HG02884 (cell line): Measurements from ENCODE around the gene NBDY.
"Not testable (repeated sequence)": the region's sequence is repeated elsewhere in the genome, so short reads cannot be mapped to it uniquely, and the experiment has no call there.

Experiments
- ATAC-seq: cut with Tn5 transposase; IDR thresholded peaks from one replicate; pipeline ENCODE4 v1.9.1; 2021; ENCODE audit warnings: mild to moderate bottlenecking, moderate library complexity; ENCODE audit not compliant: unreplicated experiment

NBDY gene

GRCh38 chrX:56798866-56799758 is 70.1 kb downstream of the NBDY start:
- no peak for ATAC-seq

GRCh38 chrX:56800307-56800706 is 71.3 kb downstream of the NBDY start:
- ATAC-seq, result no peak

GRCh38 chrX:56800801-56801200 is 71.8 kb downstream of the NBDY start:
- peak; percentile 93 for ATAC-seq

DNA sequence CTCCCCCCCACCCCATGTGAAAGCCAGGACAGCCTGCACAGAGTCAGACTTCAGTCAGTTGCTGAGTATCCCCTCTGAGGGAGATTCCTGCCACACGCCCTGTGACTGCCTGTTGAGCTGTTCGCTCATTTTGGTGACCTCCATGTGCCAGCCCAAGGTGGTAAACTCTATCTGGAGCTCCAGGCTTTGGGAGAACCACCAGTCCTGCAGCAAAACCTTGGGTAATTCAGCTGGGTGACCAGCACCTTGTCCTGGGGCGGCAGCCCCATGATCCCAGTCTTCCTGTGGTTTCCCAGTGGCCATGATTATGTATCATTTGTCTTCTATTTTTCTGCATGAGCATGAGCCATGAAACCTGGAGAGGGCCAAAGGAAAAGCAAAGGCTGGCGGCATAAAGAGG is 73.4 kb downstream of the NBDY start:
- no peak for ATAC-seq

DNA sequence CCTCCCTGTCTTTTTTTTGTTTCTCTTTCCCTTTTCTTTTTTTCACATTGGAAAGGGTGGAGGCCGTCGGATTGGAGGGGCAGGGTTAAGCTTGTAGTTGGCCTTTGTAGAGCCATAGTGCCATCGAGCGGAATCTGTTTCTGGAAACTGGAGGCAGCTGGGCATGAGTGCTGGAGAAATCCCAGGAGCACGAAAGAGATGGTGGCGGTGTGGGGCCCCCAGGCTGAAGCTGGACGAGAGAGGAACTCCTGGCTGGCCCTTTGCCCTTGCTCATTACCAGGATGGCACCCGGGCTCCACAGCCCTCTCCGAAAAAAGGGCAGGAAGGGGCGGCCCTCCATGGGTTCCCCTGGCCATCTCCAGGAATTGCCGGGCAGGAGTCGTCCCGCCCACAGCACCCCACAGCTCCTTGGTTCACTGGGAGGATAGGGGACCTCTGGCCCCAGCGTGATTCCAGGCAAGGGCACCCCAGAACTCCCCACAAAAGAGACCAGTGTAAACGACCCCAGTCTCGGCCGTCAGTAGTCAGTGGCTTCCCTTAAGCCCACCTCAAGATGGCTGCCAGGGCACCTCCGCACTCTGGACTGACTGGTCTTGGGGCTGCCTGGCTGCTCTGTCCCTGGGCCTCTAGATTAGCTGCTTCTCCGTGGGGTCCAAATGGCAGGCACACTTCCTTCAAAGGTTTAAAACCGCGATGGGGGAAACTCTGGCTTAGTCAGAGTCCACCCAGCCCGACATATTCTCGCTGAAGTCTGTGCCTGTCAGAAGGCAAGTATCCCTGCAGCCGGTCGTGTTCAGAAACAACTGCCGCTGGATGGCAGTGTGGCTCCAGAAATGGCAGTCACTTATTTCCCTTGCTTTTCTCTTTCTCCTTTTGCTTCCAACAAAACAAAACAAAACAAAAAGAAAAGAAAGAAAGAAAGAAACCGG is 74.1 kb downstream of the NBDY start:
- ATAC-seq, result no peak

GRCh38 chrX:56803850-56804681 is 75.0 kb downstream of the NBDY start:
- ATAC-seq, result no peak

GRCh38 chrX:56804867-56805266 is 75.8 kb downstream of the NBDY start:
- no peak for ATAC-seq

- no peak for ATAC-seq
These were observed 76.4 kb downstream of the NBDY start for GRCh38 chrX:56805399-56805798.

GRCh38 chrX:56806176-56806575 is 77.1 kb downstream of the NBDY start:
- ATAC-seq, result not testable (repeated sequence)

DNA sequence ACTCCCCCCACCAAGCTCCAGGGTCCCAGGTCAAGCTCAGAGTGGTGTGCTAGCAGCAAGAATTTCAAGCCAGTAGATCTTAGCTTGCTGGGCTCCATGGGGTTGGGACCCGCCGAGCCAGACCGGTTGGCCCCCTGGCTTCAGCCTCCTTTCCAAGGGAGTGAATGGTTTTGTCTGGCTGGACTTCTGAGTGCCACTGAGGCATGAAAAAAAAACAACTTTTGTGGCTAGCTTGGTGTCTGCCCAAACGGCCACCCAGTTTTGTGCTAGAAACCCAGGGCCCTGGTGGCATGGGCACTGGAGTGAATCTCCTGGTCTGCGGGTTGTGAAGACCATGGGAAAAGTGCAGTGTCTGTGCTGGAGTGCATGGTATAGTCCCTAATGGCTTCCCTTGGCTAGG is 82.6 kb downstream of the NBDY start:
- no peak for ATAC-seq

GRCh38 chrX:56812515-56813105 is 83.6 kb downstream of the NBDY start:
- ATAC-seq, result peak; percentile 81

GRCh38 chrX:56813318-56813837 is 84.3 kb downstream of the NBDY start:
- peak; percentile 41 for ATAC-seq

DNA sequence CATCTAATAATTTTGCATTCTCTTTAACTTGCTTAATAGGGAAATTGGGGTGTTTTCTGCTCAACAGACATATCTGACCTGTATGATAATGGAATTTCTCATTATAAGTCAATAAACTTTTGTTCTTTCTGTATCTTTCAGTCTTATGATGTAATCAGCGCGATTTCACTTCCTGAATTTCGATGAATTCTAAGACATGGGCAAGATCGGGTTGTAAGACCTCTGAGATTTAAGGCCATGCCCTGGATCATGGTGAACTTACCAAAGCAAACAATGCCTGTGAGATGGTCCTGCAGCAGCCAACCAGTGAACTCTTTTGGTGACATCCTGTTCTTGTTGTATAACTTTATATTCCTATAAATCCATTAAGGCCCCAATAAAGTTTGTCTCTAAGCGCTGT is 88.1 kb downstream of the NBDY start:
- ATAC-seq, result no peak

DNA sequence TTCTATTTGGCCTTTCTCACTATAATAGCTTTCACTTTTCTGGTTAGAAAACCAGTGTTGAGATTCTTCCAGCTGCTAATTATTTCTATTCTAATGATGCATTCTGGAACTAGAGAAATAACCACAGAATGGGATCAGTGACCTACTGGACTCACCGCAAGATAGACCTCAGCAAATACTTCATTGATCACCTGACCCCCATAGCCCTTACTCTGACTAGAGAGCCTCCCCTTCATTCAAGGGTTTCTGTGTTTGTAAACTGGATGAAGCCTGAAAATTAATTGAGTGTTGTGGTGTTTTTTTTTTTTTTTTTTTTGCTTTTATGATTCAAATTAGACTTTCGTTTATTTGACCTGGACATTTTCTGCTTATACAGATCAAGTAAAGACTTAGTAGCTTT is 97.0 kb downstream of the NBDY start:
- ATAC-seq, result no peak

DNA sequence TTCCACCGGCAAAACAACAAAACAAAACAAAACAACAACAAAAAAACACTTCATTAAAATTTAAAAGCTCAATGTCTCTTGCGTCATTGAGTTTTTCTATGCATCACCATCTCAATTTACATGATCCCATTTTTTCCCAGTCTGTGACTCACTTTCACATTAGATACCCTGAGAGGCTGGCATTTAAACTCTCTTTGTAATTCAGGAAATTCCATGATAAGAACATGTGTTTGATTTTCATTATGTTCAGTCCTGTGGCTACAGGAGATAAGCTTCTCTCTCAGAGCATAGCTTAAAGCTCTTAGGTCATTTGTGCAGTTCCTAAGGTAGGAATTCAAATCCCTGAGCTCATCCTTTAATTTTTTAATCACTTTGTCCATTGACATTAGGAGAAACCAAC is 104.6 kb downstream of the NBDY start:
- ATAC-seq, result no peak

DNA sequence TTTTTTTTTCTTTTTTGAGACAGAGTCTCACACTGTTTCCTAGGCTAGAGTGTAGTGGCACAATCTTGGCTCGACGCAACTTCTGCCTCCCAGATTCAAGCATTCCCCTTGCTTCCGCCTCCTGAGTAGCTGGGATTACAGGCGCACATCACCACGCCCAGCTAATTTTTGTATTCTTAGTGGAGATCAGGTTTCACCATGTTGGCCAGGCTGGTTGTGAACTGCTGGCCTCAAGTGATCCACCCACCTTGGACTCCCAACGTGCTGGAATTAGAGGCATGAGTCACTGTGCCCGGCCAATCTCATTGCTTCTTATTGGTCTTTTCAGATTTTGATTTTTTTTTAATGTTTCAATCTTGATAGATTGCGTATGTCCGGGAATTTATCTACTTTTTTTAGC is 124.4 kb downstream of the NBDY start:
- ATAC-seq, result no peak

DNA sequence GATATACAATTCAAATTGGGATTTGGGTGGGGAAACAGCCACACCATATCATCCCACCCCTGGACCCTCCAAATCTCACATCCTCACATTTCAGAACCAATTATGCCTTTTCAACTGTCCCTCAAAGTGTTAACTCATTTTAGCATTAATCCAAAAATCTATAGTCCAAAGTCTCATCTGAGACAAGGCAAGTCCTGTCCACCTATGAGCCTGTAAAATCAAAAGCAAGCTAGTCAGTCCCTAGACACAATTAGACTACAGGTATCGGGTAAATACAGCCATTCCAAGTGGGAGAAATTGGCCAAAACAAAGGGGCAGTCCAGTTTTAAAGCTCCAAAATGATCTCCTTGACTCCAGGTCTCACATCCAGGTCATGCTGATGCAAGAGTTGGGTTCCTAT is 128.0 kb downstream of the NBDY start:
- no peak for ATAC-seq

- ATAC-seq, result no peak
These were observed 131.8 kb downstream of the NBDY start for GRCh38 chrX:56860888-56861287.
